BLaER1 (cell line): Measurements from ENCODE around the gene TRABD.
A peak's percentile ranks its signal among the peaks of the same experiment; 100 is the strongest.

Source experiments
- H3K27ac ChIP-seq: shearing (Covaris generic); formaldehyde crosslinking; 2 replicates; pipeline ENCODE4 v1.8.1; 2022
- H3K27me3 ChIP-seq: shearing (Covaris generic); formaldehyde crosslinking; 2 replicates; pipeline ENCODE4 v1.8.1; 2022
- H3K36me3 ChIP-seq: shearing (Covaris generic); formaldehyde crosslinking; 2 replicates; pipeline ENCODE4 v1.8.1; 2022
- H3K4me1 ChIP-seq: shearing (Covaris generic); formaldehyde crosslinking; 2 replicates; pipeline ENCODE4 v1.8.1; 2022
- H3K4me2 ChIP-seq: shearing (Covaris generic); formaldehyde crosslinking; 2 replicates; pipeline ENCODE4 v1.8.1; 2022
- H3K4me3 ChIP-seq: shearing (Covaris generic); formaldehyde crosslinking; 2 replicates; pipeline ENCODE4 v1.8.1; 2022
- H3K9ac ChIP-seq: shearing (Covaris generic); formaldehyde crosslinking; 2 replicates; pipeline ENCODE4 v1.8.1; 2022
- H3K9me3 ChIP-seq: shearing (Covaris generic); formaldehyde crosslinking; 2 replicates; pipeline ENCODE4 v1.8.1; 2022
- H4K20me1 ChIP-seq: shearing (Covaris generic); formaldehyde crosslinking; 2 replicates; pipeline ENCODE4 v1.8.1; 2022
- Cebpa-rat ChIP-seq: shearing (Covaris generic); IDR thresholded peaks from 2 replicates; pipeline ENCODE4 v1.8.1; 2022

Gene TRABD

DNA sequence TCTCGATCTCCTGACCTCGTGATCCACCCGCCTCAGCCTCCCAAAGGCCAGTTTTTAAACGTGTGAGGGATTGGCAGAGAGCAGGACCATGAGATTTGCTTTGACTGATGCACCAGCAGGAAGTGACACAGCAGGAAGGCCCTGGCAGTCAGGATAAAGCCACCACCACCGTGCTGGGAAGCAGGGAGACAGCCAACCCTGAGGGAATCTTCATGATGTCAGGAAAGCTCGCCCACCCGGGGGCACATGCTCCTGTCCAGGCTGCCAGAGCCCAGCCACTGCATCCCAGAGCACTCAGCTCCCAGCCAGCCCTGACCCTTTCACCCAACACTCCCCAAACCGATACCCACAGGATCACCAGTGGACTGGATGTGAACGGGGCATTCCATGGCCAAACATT, 53.0 kb downstream of the TRABD start:
- Histone ChIP-seq H3K4me3 (no peak overlapping the region), H4K20me1 (peaks cover 96% of the 10 kb centered on the region), H3K4me1 (peaks cover 89% of the 10 kb centered on the region), H3K9me3 (no peaks in the 10 kb centered on the region), H3K4me2 (peak overlapping the region; percentile 93), H3K27me3 (no peaks in the 10 kb centered on the region), H3K27ac (no peak overlapping the region), H3K36me3 (peaks cover 38% of the 10 kb centered on the region), H3K9ac (peak overlapping the region; percentile 29; the same call in 1 of the 2 replicates)
- TF ChIP-seq Cebpa-rat: no peak

GRCh38 chr22:50242406-50242949, 56.8 kb downstream of the TRABD start:
- Histone ChIP-seq H3K9me3 (no peaks in the 10 kb centered on the region), H3K4me3 (peak overlapping the region; percentile 91), H3K4me1 (peaks cover 81% of the 10 kb centered on the region), H3K9ac (peak overlapping the region; percentile 93), H3K27me3 (no peaks in the 10 kb centered on the region), H3K4me2 (peak overlapping the region; percentile 98), H3K27ac (peak overlapping the region; percentile 23; the same call in 1 of the 2 replicates), H3K36me3 (peaks cover 37% of the 10 kb centered on the region), H4K20me1 (peaks cover 86% of the 10 kb centered on the region)
- no peak for TF ChIP-seq Cebpa-rat

DNA sequence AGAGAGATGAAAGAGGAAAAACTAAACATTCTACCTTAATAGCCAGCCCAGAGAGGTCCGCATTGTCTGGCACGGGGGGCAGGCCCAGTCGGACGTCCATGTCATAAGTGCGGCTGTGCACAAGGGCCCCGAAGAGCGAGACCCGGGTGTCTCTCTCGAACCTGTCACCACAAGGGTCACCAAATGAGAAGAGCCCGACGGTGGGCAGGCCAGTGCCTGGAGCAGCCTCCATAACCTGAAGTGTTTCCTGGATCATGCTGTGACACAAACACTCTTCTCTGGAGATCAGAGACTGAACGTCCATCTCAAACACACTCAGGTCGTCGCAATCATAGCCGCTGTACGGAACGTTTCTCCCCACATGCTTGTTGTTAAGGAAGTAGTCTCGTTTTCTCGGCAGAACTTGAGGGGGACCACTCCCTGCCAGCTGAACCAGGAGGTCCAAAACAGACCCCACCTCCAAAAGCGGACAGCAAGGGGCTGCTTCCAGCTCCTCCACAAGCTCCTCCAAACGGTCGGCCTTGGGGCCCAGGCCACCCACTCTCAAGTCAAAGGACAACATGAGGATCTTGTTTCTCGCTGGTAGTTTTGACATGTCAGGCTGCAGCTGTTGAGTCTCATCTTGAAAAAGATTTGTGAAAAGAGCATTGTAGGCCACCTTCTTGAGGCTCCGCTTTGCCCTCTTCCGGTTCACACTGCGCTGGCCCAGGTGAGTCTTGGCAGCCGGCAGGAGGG, 58.1 kb downstream of the TRABD start:
- Histone ChIP-seq H3K4me3 (peak overlapping the region; percentile 91), H3K36me3 (peaks cover 48% of the 10 kb centered on the region), H3K9ac (peak overlapping the region; percentile 93), H3K4me2 (peak overlapping the region; percentile 98), H4K20me1 (peaks cover 88% of the 10 kb centered on the region), H3K27me3 (no peaks in the 10 kb centered on the region), H3K4me1 (peaks cover 81% of the 10 kb centered on the region), H3K27ac (peak overlapping the region; percentile 87), H3K9me3 (no peaks in the 10 kb centered on the region)
- no peak for TF ChIP-seq Cebpa-rat

GRCh38 chr22:50244420-50245213, 58.9 kb downstream of the TRABD start, which contains the start of gene TUBGCP6:
Gene TUBGCP6 (minus strand): TSS chr22:50245023. CDS start chr22:50244459, 564 bp downstream.
- Histone ChIP-seq H3K36me3 (peaks cover 41% of the 10 kb centered on the region), H3K27ac (peak within 1 kb of the TSS; percentile 87), H3K9me3 (no peaks in the 10 kb centered on the region), H3K27me3 (no peaks in the 10 kb centered on the region), H3K4me3 (peak within 1 kb of the TSS; percentile 91), H3K4me2 (peak within 1 kb of the TSS; percentile 98), H3K4me1 (peaks cover 77% of the 10 kb centered on the region), H3K9ac (peak within 1 kb of the TSS; percentile 93), H4K20me1 (peaks cover 83% of the 10 kb centered on the region)
- TF ChIP-seq Cebpa-rat: no peak

GRCh38 chr22:50245214-50246072, 59.7 kb downstream of the TRABD start:
- no peak for TF ChIP-seq Cebpa-rat
- peak overlapping the region; percentile 87 for H3K27ac ChIP-seq
- peaks cover 32% of the 10 kb centered on the region for H3K36me3 ChIP-seq
- peak overlapping the region; percentile 93 for H3K9ac ChIP-seq
- peak overlapping the region; percentile 98 for H3K4me2 ChIP-seq
- no peaks in the 10 kb centered on the region for H3K27me3 ChIP-seq
- no peaks in the 10 kb centered on the region for H3K9me3 ChIP-seq
- H4K20me1 ChIP-seq: peaks cover 82% of the 10 kb centered on the region
- peaks cover 77% of the 10 kb centered on the region for H3K4me1 ChIP-seq
- peak overlapping the region; percentile 91 for H3K4me3 ChIP-seq

DNA sequence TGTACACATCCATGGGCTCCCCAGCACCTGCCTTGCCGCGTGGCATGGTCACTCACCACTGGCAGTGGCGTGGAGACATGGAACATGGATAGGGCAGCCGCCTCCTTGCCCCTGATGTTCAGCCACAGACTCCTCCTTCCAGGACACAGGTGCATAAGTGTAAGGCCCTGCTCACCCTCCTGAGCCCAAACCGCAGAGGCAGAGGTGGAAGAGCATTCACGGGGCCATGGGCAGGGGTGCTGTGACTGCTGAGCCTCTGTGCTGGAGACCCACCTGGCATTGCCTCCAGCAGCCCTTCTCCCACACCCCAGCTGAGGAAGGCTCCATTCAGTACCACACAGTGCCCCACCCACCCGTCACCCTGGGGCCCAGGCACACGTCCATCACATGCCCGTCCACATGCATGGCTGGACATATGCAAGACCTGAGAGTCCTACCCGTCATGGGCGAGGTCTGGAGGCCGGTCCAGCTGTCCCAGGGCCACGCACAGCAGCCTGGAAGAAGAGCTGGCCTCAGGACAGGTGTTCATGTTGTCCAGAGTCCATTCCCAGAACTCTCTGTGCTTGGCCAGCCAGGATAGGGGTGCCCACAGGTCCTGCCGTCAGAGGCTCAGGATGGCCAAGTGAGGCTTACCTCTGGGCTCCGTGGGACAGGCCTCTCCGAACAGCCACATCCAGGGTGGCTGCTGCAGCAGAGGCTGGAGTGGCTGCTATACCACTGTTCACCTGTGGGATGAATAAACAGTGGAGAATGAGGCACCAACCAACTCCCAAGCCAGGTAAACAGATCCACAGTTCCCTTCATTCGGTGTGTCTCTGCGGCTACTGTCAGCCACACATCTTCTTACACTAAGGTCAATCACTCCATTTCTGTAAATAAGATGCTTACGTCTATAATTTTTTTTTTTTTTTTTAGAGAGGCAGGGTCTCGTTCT, 60.8 kb downstream of the TRABD start:
- H3K9me3 ChIP-seq: no peaks in the 10 kb centered on the region
- H3K27me3 ChIP-seq: no peaks in the 10 kb centered on the region
- no peak for TF ChIP-seq Cebpa-rat
- peak overlapping the region; percentile 98 for H3K4me2 ChIP-seq
- H3K9ac ChIP-seq: peak overlapping the region; percentile 93; the same call in 1 of the 2 replicates
- H3K4me3 ChIP-seq: peak overlapping the region; percentile 91; the same call in 1 of the 2 replicates
- peaks cover 74% of the 10 kb centered on the region for H4K20me1 ChIP-seq
- H3K36me3 ChIP-seq: peaks cover 30% of the 10 kb centered on the region
- H3K4me1 ChIP-seq: peaks cover 70% of the 10 kb centered on the region
- H3K27ac ChIP-seq: no peak overlapping the region

GRCh38 chr22:50247748-50248147, 62.0 kb downstream of the TRABD start:
- TF ChIP-seq Cebpa-rat: no peak
- no peak overlapping the region for H3K27ac ChIP-seq
- H3K36me3 ChIP-seq: peaks cover 34% of the 10 kb centered on the region
- H3K27me3 ChIP-seq: no peaks in the 10 kb centered on the region
- H4K20me1 ChIP-seq: peaks cover 74% of the 10 kb centered on the region
- no peak overlapping the region for H3K4me3 ChIP-seq
- peaks cover 70% of the 10 kb centered on the region for H3K4me1 ChIP-seq
- peak overlapping the region; percentile 19; the same call in 1 of the 2 replicates for H3K9ac ChIP-seq
- H3K4me2 ChIP-seq: peak overlapping the region; percentile 54
- H3K9me3 ChIP-seq: no peaks in the 10 kb centered on the region
